H1 (cell line): Measurements from ENCODE around the gene SULF2. TPM values are rescaled to one million over a fixed set of nuclear protein-coding genes. Genes with fewer than 3 reads are reported as not detected.

Experiments
- CTCF ChIA-PET: fragments of 300-600 bp; sonication (Branson Sonifier 250); formaldehyde crosslinking; loops from one replicate; lab custom pipeline; 2021; ENCODE audit not compliant: partially characterized antibody; lab: Charles Lee
- POLR2A ChIA-PET: fragments of 300-600 bp; sonication (Branson Sonifier 250); formaldehyde crosslinking; loops from one replicate; lab custom pipeline; 2021; ENCODE audit warnings: inconsistent platforms; ENCODE audit not compliant: partially characterized antibody; lab: Charles Lee
- DNase-seq, 2 experiments: peaks; one replicate each; pipeline versions ENCODE4 v3.0.0 to v3.0.0-alpha.2; 2010 to 2022; ENCODE audit warnings: low spot score in 2 of 2, low read depth in 1 of 2, mixed read lengths in 1 of 2
- FAIRE-seq: peaks from 2 replicates; lab custom pipeline; 2011; peaks lifted over from hg19 to GRCh38; lab: Jason Lieb, UNC
- H2AFZ ChIP-seq: 2 replicates; pipeline ENCODE4 v1.8.1; 2012; ENCODE audit warnings: low read length, inconsistent platforms
- H2AK5ac ChIP-seq: 2 replicates; pipeline ENCODE4 v1.6.1; 2013; ENCODE audit warnings: low read depth, low read length
- H2BK120ac ChIP-seq: replicated peaks from 2 replicates; pipeline ENCODE3; 2013; ENCODE audit warnings: low read depth, low read length, inconsistent platforms
- H2BK12ac ChIP-seq: 2 replicates; pipeline ENCODE4 v1.6.1; 2013; ENCODE audit warnings: low read depth, low read length
- H2BK15ac ChIP-seq: 2 replicates; pipeline ENCODE4 v1.6.1; 2013; ENCODE audit warnings: low read length
- H2BK20ac ChIP-seq: 2 replicates; pipeline ENCODE4 v1.6.1; 2013; ENCODE audit warnings: low read length
- H2BK5ac ChIP-seq: 2 replicates; pipeline ENCODE4 v1.6.1; 2013; ENCODE audit warnings: low read depth, low read length
- H3K14ac ChIP-seq: 2 replicates; pipeline ENCODE4 v1.6.1; 2013; ENCODE audit warnings: inconsistent platforms; ENCODE audit not compliant: insufficient read length
- H3K18ac ChIP-seq: 2 replicates; pipeline ENCODE4 v1.6.1; 2013; ENCODE audit warnings: low read length; ENCODE audit errors: extremely low read depth
- H3K23ac ChIP-seq: 2 replicates; pipeline ENCODE4 v1.6.1; 2013; ENCODE audit warnings: inconsistent platforms; ENCODE audit not compliant: insufficient read length
- H3K23me2 ChIP-seq: 2 replicates; pipeline ENCODE4 v1.6.1; 2013; ENCODE audit warnings: low read depth, low read length
- H3K27ac ChIP-seq: 2 replicates; pipeline ENCODE4 v1.6.1; 2011; ENCODE audit warnings: low read depth, low read length, inconsistent platforms
- H3K27me3 ChIP-seq, 4 experiments: replicated peaks in 1 of 4; 1 replicate in 1 of 4; 2 replicates in 3 of 4; pipeline versions ENCODE4 v1.6.1 to v1.8.1; 2011 to 2013; ENCODE audit warnings: low read length in 3 of 4, mild to moderate bottlenecking in 3 of 4, inconsistent platforms in 2 of 4, mixed read lengths in 2 of 4, moderate library complexity in 1 of 4; ENCODE audit not compliant: control insufficient read depth in 3 of 4, insufficient read depth in 3 of 4; ENCODE audit errors: extremely low read depth in 1 of 4
- H3K36me3 ChIP-seq, 4 experiments: 2 replicates each; pipeline versions ENCODE4 v1.6.1 to v1.8.1; 2011 to 2013; ENCODE audit warnings: mild to moderate bottlenecking in 4 of 4, low read length in 3 of 4, moderate library complexity in 2 of 4, control low read depth in 1 of 4, inconsistent platforms in 1 of 4; ENCODE audit not compliant: insufficient read depth in 4 of 4, control insufficient read depth in 2 of 4
- H3K4ac ChIP-seq: replicated peaks from 2 replicates; pipeline ENCODE3; 2013; ENCODE audit warnings: low read length, low read depth, mixed read lengths, inconsistent platforms; ENCODE audit not compliant: insufficient read length
- H3K4me1 ChIP-seq, 4 experiments: replicated peaks in 1 of 4; 1 replicate in 1 of 4; 2 replicates in 3 of 4; pipeline versions ENCODE4 v1.6.1 to v1.8.1; 2011 to 2013; ENCODE audit warnings: low read length in 3 of 4, inconsistent platforms in 2 of 4, mixed read lengths in 1 of 4; ENCODE audit not compliant: insufficient read depth in 4 of 4, control insufficient read depth in 3 of 4
- H3K4me2 ChIP-seq, 2 experiments: 2 replicates each; pipeline versions ENCODE4 v1.6.1 to v1.8.1; 2011 to 2013; ENCODE audit warnings: low read depth in 2 of 2, low read length in 2 of 2, control low read depth in 1 of 2, inconsistent platforms in 1 of 2, mild to moderate bottlenecking in 1 of 2; ENCODE audit not compliant: insufficient read depth in 1 of 2
- H3K4me3 ChIP-seq, 4 experiments: fragments of 200-600, 300-600 bp in 1 of 4; sonication (generic), shearing (Covaris generic), sonication (Bioruptor Twin) in 1 of 4; 2 replicates each; pipeline versions ENCODE4 v1.5.1 to v1.8.1; 2011 to 2016; ENCODE audit warnings: low read length in 4 of 4, low read depth in 3 of 4, control low read depth in 2 of 4, inconsistent platforms in 2 of 4, mild to moderate bottlenecking in 2 of 4, mixed read lengths in 1 of 4, moderate library complexity in 1 of 4; ENCODE audit not compliant: insufficient read depth in 2 of 4; ENCODE audit errors: extremely low read depth in 1 of 4
- H3K56ac ChIP-seq: replicated peaks from 2 replicates; pipeline ENCODE3; 2013; ENCODE audit warnings: low read depth, mild to moderate bottlenecking, mixed read lengths, low read length, inconsistent platforms; ENCODE audit not compliant: insufficient read length
- H3K79me1 ChIP-seq: 2 replicates; pipeline ENCODE4 v1.6.1; 2013; ENCODE audit warnings: low read depth, low read length, control low read depth
- H3K79me2 ChIP-seq, 2 experiments: 2 replicates each; pipeline versions ENCODE4 v1.6.1 to v1.8.1; 2012 to 2013; ENCODE audit warnings: low read length in 2 of 2, mild to moderate bottlenecking in 2 of 2, inconsistent platforms in 1 of 2; ENCODE audit not compliant: insufficient read depth in 2 of 2, control insufficient read depth in 1 of 2
- H3K9ac ChIP-seq, 4 experiments: replicated peaks in 1 of 4; 1 replicate in 1 of 4; 2 replicates in 3 of 4; pipeline versions ENCODE4 v1.6.1 to v1.8.1; 2011 to 2013; ENCODE audit warnings: low read depth in 3 of 4, low read length in 3 of 4, control low read depth in 2 of 4, mild to moderate bottlenecking in 2 of 4, moderate library complexity in 2 of 4, inconsistent platforms in 1 of 4; ENCODE audit errors: extremely low read depth in 1 of 4
- H3K9me3 ChIP-seq, 2 experiments: 2 replicates each; pipeline versions ENCODE4 v1.6.1 to v1.8.1; 2012 to 2013; ENCODE audit warnings: mild to moderate bottlenecking in 2 of 2, moderate library complexity in 2 of 2, control low read depth in 1 of 2, inconsistent platforms in 1 of 2, low read depth in 1 of 2, low read length in 1 of 2, mixed read lengths in 1 of 2; ENCODE audit not compliant: insufficient read depth in 2 of 2
- H4K20me1 ChIP-seq, 2 experiments: replicated peaks in 1 of 2; 2 replicates each; pipeline versions ENCODE3 to v1.8.1; 2011 to 2013; ENCODE audit warnings: inconsistent platforms in 2 of 2, low read length in 2 of 2, mild to moderate bottlenecking in 1 of 2; ENCODE audit not compliant: insufficient read depth in 2 of 2, control insufficient read depth in 1 of 2
- H4K5ac ChIP-seq: 2 replicates; pipeline ENCODE4 v1.6.1; 2013; ENCODE audit warnings: low read length, low read depth, mixed read lengths, inconsistent platforms; ENCODE audit not compliant: insufficient read length
- H4K8ac ChIP-seq: 2 replicates; pipeline ENCODE4 v1.8.0; 2013; ENCODE audit warnings: mild to moderate bottlenecking, moderate library complexity, low read length, inconsistent platforms; ENCODE audit not compliant: insufficient read depth; ENCODE audit errors: extremely low read depth
- H4K91ac ChIP-seq: replicated peaks from 2 replicates; pipeline ENCODE3; 2013; ENCODE audit warnings: low read length, mixed read lengths, inconsistent platforms; ENCODE audit not compliant: insufficient read length
- CTCF ChIP-seq, 3 experiments: IDR thresholded peaks; 1 replicate in 2 of 3; 2 replicates in 1 of 3; pipeline versions ENCODE4 v1.5.1 to v1.6.1; 2011; ENCODE audit warnings: low read length in 3 of 3, mild to moderate bottlenecking in 3 of 3, inconsistent platforms in 2 of 3, low read depth in 1 of 3, moderate library complexity in 1 of 3; ENCODE audit not compliant: insufficient read depth in 1 of 3; ENCODE audit errors: control extremely low read depth in 1 of 3
- WGBS, 2 experiments: shearing (Covaris generic) in 1 of 2; methylation state at CpG; one replicate each; pipeline versions ENCODE4 v1.1.6 to v1.1.7; 2013 to 2015; ENCODE audit warnings: low lambda C conversion rate in 2 of 2, mixed read lengths in 2 of 2, inconsistent platforms in 1 of 2, low coverage in 1 of 2, missing lambda C conversion rate in 1 of 2; ENCODE audit not compliant: insufficient replicate concordance in 2 of 2, insufficient coverage in 1 of 2, insufficient read length in 1 of 2; ENCODE audit errors: extremely low coverage in 1 of 2, missing lambda C conversion rate in 1 of 2; 5-methylcytosine and 5-hydroxymethylcytosine counted together
- polyA plus RNA-seq, 7 experiments: library from polyadenylated mRNA; depleted of rRNA in 3 of 7; stranded (reverse) in 5 of 7; unstranded in 2 of 7; fragments of >200 nt in 5 of 7; fragments of 200-250 nt in 2 of 7; gene quantifications; 1 replicate in 5 of 7; 2 replicates in 1 of 7; 4 replicates in 1 of 7; pipeline versions ENCODE4 v1.2.1 to v1.2.3, GENCODE V29; 2011 to 2013; ENCODE audit warnings: missing spikeins in 2 of 7, mixed read lengths in 2 of 7
- total RNA-seq: library from RNA; stranded (reverse); fragmentation: NEBNext Ultra II Directional; extraction: Animal tissue kit (Norgen Biotek cat#: 25700); gene quantifications from 2 replicates; pipeline ENCODE4 v1.2.1, GENCODE V29; 2021

SULF2 gene
- total and polyA plus RNA-seq, 2 of the 8 experiments (the other 6 are each of a cell fraction or from before 2014, with no cell fraction given), result 15.7 to 28.2 TPM

- H3K4me2 ChIP-seq, result no peak overlapping the region
- H2BK5ac ChIP-seq, result no peak overlapping the region
- H3K4me3 ChIP-seq, result no peak overlapping the region
- H3K23me2 ChIP-seq, result no peaks in the 10 kb centered on the region
- H3K27ac ChIP-seq, result no peak overlapping the region
- H3K36me3 ChIP-seq, result peaks cover 0 to 6% (median 2%) of the 10 kb centered on the region in 4 experiments; a peak in 3 of 8 replicates
- FAIRE-seq (no peak), DNase-seq (no peak)
- no peaks in the 10 kb centered on the region for H3K27me3 ChIP-seq
- H4K8ac ChIP-seq, result no peak overlapping the region
- no peak overlapping the region for H4K5ac ChIP-seq
- ChIA-PET CTCF (interaction anchor here (0.6 to 4.1 kb wide), 15 partner anchors 9 to 435 kb away, joined by 3 to 26 read pairs (median 7); no protein-coding TSS in a partner anchor), POLR2A (no interaction called here)
- H3K18ac ChIP-seq, result no peak overlapping the region
- H2BK12ac ChIP-seq, result no peak overlapping the region
- H2AFZ ChIP-seq, result no peak overlapping the region
- no peaks in the 10 kb centered on the region for H3K9me3 ChIP-seq
- no peaks in the 10 kb centered on the region; the same call in 1 of the 2 replicates for H3K79me1 ChIP-seq
- H3K14ac ChIP-seq, result no peak overlapping the region
- no peak overlapping the region for H3K56ac ChIP-seq
- 75% methylated on average over 8 of the region's 8 CpGs; no CpG with 5 or more reads in 1 of the 2 experiments for WGBS, 2 experiments
- H3K4me1 ChIP-seq, result peaks cover 0 to 4% (median 1%) of the 10 kb centered on the region in 4 experiments; a peak in 2 of 7 replicates
- no peak overlapping the region for H2BK20ac ChIP-seq
- peaks cover 0 to 7% of the 10 kb centered on the region in 2 experiments; a peak in 1 of 4 replicates for H3K79me2 ChIP-seq
- H2BK15ac ChIP-seq, result no peak overlapping the region
- no peak overlapping the region for H3K9ac ChIP-seq
- H2AK5ac ChIP-seq, result no peak overlapping the region
- no peak overlapping the region for H3K23ac ChIP-seq
- no peak overlapping the region for H2BK120ac ChIP-seq
- H4K20me1 ChIP-seq, result no peaks in the 10 kb centered on the region
- no peak overlapping the region for H3K4ac ChIP-seq
- H4K91ac ChIP-seq, result no peak overlapping the region
- peak in 2 of 3 experiments; percentile 39 to 50; a peak in 2 of 4 replicates for TF ChIP-seq CTCF (IDR thresholded peaks at IDR 0.05; ENCODE audit: control extremely low read depth in 1 of 3, insufficient read depth in 1 of 3, low read depth in 1 of 3, low read length in 3 of 3)
Observed at GRCh38 chr20:47620808-47621805, 164.2 kb downstream of the SULF2 start.
